ENCODE data around the gene NLGN1.

The NLGN1 gene

GRCh38 chr3:174335324-174335723 is 937.8 kb downstream of the NLGN1 start:
- no peak for DNase-seq (ENCODE audit: low read depth)

- no peak for DNase-seq (ENCODE audit: low read depth)
Measured at GRCh38 chr3:174335910-174336309, 938.4 kb downstream of the NLGN1 start.

Measured in activated T-helper 1 cell treated with Interleukin-2 at 50 U/mL for 16 hours (primary cell).